GM06990 (cell line): ENCODE measurements around the gene OPTC.

Experiments used
- DNase-seq: peaks from one replicate; pipeline ENCODE4 v3.0.0-alpha.2; 2011; ENCODE audit not compliant: insufficient read length; ENCODE audit errors: extremely low read depth
- H3K27me3 ChIP-seq: replicated peaks from 2 replicates; pipeline ENCODE4 v1.6.0; 2011; ENCODE audit warnings: low read length; ENCODE audit not compliant: control insufficient read depth, insufficient read depth
- H3K36me3 ChIP-seq: 2 replicates; pipeline ENCODE4 v1.5.1; 2011; ENCODE audit warnings: low read length; ENCODE audit not compliant: control insufficient read depth, insufficient read depth
- H3K4me3 ChIP-seq: replicated peaks from 2 replicates; pipeline ENCODE4 v1.5.1; 2011; ENCODE audit warnings: low read depth, mild to moderate bottlenecking, control low read depth, low read length
- TF ChIP-seq, protein P1 (sequence below): IDR thresholded peaks from 2 replicates; pipeline ENCODE4 v1.5.1; 2011; ENCODE audit warnings: low read length, control low read depth, mild to moderate bottlenecking, inconsistent platforms; ENCODE audit not compliant: insufficient read depth, poor library complexity, severe bottlenecking

The OPTC gene

DNA sequence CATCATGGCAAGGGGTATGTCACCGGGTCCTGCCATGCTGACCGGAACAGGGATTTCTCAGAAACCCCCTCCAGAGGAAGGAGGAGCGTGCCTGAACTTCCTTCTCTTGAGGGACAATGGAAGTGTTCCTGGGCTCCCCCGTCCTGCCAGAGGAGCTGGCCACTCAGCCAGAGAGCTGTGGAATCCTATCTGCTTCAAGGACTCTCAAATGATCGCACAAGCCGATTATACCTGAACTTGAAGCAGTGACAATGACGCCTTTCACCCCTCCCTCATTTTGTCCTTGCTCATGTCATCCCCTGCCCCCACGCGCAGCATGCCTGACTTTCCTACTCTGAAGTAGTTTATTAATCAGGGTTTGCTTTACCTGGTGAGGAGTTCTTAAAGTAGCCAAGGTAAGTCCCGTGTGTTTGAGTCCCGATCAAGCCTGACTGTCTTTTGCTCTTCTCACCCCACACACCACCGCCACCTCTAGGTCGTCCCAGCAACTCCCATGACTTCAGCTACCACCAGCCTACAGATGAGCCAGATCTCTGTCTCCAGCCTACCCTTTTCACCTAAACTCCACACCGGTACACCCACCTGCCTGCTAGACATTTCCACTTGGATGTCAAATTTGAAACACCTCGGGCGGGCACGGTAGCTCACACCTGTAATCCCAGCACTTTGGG lies 43.3 kb upstream of the OPTC start:
- no peak overlapping the region for H3K4me3 ChIP-seq
- no peaks in the 10 kb centered on the region for H3K27me3 ChIP-seq
- TF ChIP-seq, protein P1, sequence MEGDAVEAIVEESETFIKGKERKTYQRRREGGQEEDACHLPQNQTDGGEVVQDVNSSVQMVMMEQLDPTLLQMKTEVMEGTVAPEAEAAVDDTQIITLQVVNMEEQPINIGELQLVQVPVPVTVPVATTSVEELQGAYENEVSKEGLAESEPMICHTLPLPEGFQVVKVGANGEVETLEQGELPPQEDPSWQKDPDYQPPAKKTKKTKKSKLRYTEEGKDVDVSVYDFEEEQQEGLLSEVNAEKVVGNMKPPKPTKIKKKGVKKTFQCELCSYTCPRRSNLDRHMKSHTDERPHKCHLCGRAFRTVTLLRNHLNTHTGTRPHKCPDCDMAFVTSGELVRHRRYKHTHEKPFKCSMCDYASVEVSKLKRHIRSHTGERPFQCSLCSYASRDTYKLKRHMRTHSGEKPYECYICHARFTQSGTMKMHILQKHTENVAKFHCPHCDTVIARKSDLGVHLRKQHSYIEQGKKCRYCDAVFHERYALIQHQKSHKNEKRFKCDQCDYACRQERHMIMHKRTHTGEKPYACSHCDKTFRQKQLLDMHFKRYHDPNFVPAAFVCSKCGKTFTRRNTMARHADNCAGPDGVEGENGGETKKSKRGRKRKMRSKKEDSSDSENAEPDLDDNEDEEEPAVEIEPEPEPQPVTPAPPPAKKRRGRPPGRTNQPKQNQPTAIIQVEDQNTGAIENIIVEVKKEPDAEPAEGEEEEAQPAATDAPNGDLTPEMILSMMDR = no peak
- H3K36me3 ChIP-seq = no peaks in the 10 kb centered on the region
- no peak for DNase-seq

DNA sequence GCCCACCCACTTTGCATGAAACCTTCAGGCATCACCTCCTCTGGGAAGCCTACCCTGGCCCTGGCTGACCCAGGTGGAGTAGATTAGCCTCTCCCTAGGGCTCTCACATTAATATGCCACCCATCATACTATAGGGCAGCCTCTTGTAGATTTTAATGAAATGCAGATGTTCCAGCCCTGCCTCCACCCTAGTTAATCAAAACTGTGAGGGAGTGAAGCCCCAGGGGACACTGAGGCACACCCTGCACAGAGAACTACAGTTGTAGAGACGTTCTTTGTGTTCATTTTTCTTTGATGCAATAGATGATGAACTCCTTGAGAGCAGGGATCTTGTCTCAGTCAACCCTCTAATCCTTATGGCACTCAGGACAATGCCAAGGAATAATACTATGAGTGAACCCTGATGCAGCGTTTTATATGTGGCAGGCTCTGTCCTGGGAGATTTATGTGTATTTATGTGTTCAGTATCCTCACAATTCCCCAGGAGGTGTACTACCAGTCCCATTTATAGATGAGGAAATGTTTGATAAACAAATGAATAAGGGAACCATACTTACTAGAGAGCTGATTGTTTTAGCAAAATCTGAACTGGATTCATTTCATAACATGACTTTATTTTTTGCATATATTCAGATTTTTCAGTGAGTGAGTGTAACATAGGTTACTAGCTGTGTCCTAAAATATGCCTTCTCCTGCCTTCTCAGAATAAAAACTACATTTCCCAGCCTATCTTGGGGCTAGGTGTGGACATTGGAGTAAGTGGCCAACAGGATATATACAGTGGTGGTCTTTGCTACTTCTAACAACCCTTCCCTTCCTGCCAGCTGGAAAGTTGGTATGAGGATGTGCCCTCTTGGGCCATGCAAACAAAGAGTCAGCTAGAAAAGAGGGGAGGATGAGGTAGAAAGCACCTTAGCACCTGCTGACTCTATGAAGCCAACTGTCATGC lies 41.8 kb upstream of the OPTC start:
- Histone ChIP-seq H3K4me3 (no peak overlapping the region), H3K27me3 (no peaks in the 10 kb centered on the region), H3K36me3 (no peaks in the 10 kb centered on the region)
- TF ChIP-seq, protein P1 = no peak
- no peak for DNase-seq

DNA sequence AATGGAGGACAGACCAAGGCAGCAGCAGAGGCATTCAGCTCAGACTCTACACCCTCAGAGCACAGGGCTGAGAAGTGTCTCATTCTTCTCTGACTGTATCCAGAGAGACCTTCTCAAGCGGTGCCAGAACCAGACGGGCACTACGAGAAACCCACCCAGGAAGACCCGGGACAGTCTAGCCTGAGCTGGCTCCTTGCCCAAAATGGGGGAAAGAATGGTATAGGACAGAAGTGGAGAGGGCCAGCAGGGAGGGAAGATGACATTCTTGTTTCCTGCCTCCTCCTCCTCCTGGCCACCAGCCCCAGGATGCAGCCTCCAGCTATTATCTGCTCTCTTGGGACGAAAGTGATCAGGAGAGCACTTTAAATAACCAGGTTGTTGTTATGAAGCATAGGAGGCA lies 40.9 kb upstream of the OPTC start:
- no peak overlapping the region for H3K4me3 ChIP-seq
- TF ChIP-seq, protein P1 = no peak
- no peaks in the 10 kb centered on the region for H3K27me3 ChIP-seq

DNA sequence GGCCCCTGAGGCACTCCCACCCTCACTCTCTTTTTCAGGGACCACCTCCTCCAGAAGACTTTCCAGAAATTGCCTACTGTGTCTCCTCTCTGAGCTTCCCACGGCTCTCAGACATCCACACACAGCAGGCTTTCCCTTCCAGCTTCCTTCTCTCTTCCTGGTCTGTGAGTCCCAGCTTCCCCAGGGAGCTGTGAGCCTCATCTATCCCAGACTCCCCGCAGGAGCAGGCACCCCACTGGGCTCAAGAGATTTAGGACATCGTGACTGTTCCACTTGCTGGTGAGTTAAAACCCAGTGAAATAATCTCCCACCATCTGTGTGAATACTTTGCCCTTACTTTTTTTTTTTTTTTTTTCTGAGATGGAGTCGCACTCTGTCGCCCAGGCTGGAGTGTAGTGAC lies 40.3 kb upstream of the OPTC start:
- H3K27me3 ChIP-seq = no peaks in the 10 kb centered on the region
- H3K4me3 ChIP-seq = no peak overlapping the region
- H3K36me3 ChIP-seq = no peaks in the 10 kb centered on the region
- TF ChIP-seq, protein P1 = no peak
- DNase-seq = no peak

More for the DNA sequence above, 40.9 kb upstream of the OPTC start:
- H3K36me3 ChIP-seq = no peaks in the 10 kb centered on the region
- no peak for DNase-seq

DNA sequence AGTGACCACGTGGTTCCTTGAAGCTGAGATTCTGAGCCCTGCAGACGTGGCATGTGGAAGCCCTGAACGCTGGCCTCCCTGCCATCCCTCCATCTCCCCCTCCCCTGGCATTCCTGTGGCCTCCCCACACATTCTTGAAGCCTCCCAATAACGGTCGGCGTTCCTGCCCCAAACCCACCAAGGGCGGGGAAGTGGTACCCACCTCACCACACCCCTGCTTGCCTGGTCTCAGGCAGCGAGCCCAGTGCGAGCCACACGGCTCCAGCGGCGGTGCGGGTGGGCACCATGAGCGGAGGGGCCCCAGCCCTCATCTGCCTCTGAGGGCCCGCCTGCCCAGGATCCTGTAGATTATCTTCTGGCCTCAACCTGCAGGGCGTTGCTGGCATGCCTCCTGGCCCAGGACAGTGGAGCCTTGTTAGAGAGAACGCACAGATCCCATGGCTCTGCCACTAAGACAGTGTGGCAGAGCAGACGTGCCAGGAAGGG lies 38.9 kb upstream of the OPTC start:
- no peak for DNase-seq
- TF ChIP-seq, protein P1 = no peak
- H3K36me3 ChIP-seq = no peaks in the 10 kb centered on the region
- no peaks in the 10 kb centered on the region for H3K27me3 ChIP-seq
- no peak overlapping the region for H3K4me3 ChIP-seq
